HepG2 (cell line): ENCODE measurements around the gene DUS1L. TPM values are rescaled to one million over a fixed set of nuclear protein-coding genes. Genes with fewer than 3 reads are reported as not detected.

Experiments used
- CHD2 ChIP-seq: IDR thresholded peaks from 2 replicates; pipeline ENCODE4 v1.6.1; 2011; ENCODE audit warnings: low read depth, low read length, improper control_type of control experiment
- CSRNP2 ChIP-seq: sonication (generic); formaldehyde crosslinking; conservative IDR thresholded peaks from 2 replicates; pipeline ENCODE4 v1.8.0; 2022; ENCODE audit warnings: low read depth, missing genetic modification reagents
- CTCF ChIP-seq: sonication (generic); formaldehyde crosslinking; IDR thresholded peaks from 2 replicates; pipeline ENCODE4 v1.5.0; 2020; ENCODE audit warnings: mild to moderate bottlenecking, missing genetic modification reagents, moderate library complexity
- HNRNPH1 ChIP-seq: fragments of 200-400 bp; formaldehyde crosslinking; optimal IDR thresholded peaks from 2 replicates; pipeline ENCODE3; 2017; ENCODE audit warnings: mild to moderate bottlenecking, low read depth, low read length
- MAX ChIP-seq: IDR thresholded peaks from 2 replicates; pipeline ENCODE4 v1.6.1; 2012; ENCODE audit warnings: inconsistent platforms
- MXI1 ChIP-seq: IDR thresholded peaks from 3 replicates; pipeline ENCODE4 v1.6.1; 2012; ENCODE audit warnings: low read depth, low read length, inconsistent platforms, borderline replicate concordance
- MYC ChIP-seq: sonication (generic); formaldehyde crosslinking; IDR thresholded peaks from 2 replicates; pipeline ENCODE4 v1.9.0; 2021; ENCODE audit warnings: missing genetic modification reagents, borderline replicate concordance
- NFRKB ChIP-seq: fragments of 450-650 bp; IDR thresholded peaks from 2 replicates; pipeline ENCODE4 v1.6.1; 2017
- RAD51 ChIP-seq: fragments of 450-650 bp; IDR thresholded peaks from 2 replicates; pipeline ENCODE4 v1.6.1; 2016; ENCODE audit warnings: borderline replicate concordance
- RBFOX2 ChIP-seq: fragments of 200-400 bp; formaldehyde crosslinking; IDR thresholded peaks from 2 replicates; pipeline ENCODE4 v1.6.1; 2017; ENCODE audit warnings: low read depth, mild to moderate bottlenecking, low read length
- RFXAP ChIP-seq: sonication (generic); formaldehyde crosslinking; IDR thresholded peaks from 2 replicates; pipeline ENCODE4 v1.4.0; 2020; ENCODE audit warnings: missing genetic modification reagents, borderline replicate concordance
- SP140L ChIP-seq: sonication (generic); formaldehyde crosslinking; IDR thresholded peaks from 2 replicates; pipeline ENCODE4 v1.4.0; 2020; ENCODE audit warnings: missing genetic modification reagents, borderline replicate concordance
- TAF15 ChIP-seq: fragments of 200-400 bp; formaldehyde crosslinking; IDR thresholded peaks from one replicate; pipeline ENCODE4 v1.6.1; 2018; ENCODE audit warnings: mild to moderate bottlenecking, low read depth, low read length; ENCODE audit not compliant: poor library complexity, severe bottlenecking
- TBP ChIP-seq: sonication (generic); formaldehyde crosslinking; IDR thresholded peaks from 2 replicates; pipeline ENCODE4 v1.5.0; 2020; ENCODE audit warnings: missing genetic modification reagents
- ZBTB7B ChIP-seq: sonication (generic); formaldehyde crosslinking; IDR thresholded peaks from 2 replicates; pipeline ENCODE4 v1.4.0; 2020; ENCODE audit warnings: missing genetic modification reagents
- ZFX ChIP-seq: sonication (generic); formaldehyde crosslinking; IDR thresholded peaks from 2 replicates; pipeline ENCODE4 v1.4.0; 2020; ENCODE audit warnings: mild to moderate bottlenecking, low read depth, missing genetic modification reagents, moderate library complexity
- ZNF142 ChIP-seq: sonication (generic); formaldehyde crosslinking; IDR thresholded peaks from 2 replicates; pipeline ENCODE4 v1.4.0; 2020; ENCODE audit warnings: missing genetic modification reagents
- ZNF430 ChIP-seq: sonication (generic); formaldehyde crosslinking; IDR thresholded peaks from 2 replicates; pipeline ENCODE4 v1.9.0; 2021; ENCODE audit warnings: mild to moderate bottlenecking, missing genetic modification reagents
- ZNF562 ChIP-seq: sonication (generic); formaldehyde crosslinking; IDR thresholded peaks from 2 replicates; pipeline ENCODE4 v1.8.0; 2022; ENCODE audit warnings: missing genetic modification reagents, borderline replicate concordance
- ZNF850 ChIP-seq: sonication (generic); formaldehyde crosslinking; conservative IDR thresholded peaks from 2 replicates; pipeline ENCODE4 v1.9.0; 2021; ENCODE audit warnings: mild to moderate bottlenecking, missing genetic modification reagents
- ZSCAN25 ChIP-seq: sonication (generic); formaldehyde crosslinking; IDR thresholded peaks from 2 replicates; pipeline ENCODE4 v1.8.0; 2022; ENCODE audit warnings: mild to moderate bottlenecking, missing genetic modification reagents
- polyA plus RNA-seq, 8 experiments: library from polyadenylated mRNA; depleted of rRNA in 3 of 8; stranded (reverse) in 7 of 8; unstranded in 1 of 8; fragments of >200 nt; fragmentation: Illumina TruSeq in 4 of 8; extraction: Trizol in 4 of 8; gene quantifications; 2 replicates each; pipeline versions ENCODE4 v1.2.1 to v1.2.3, GENCODE V29; 2011 to 2016; ENCODE audit warnings: low read depth in 4 of 8, missing spikeins in 1 of 8, mixed read lengths in 1 of 8; ENCODE audit not compliant: insufficient read depth in 1 of 8
- total RNA-seq, 5 experiments: library from RNA; depleted of rRNA; stranded (reverse); fragments of >200 nt; fragmentation: Illumina TruSeq; extraction: Trizol; gene quantifications; 2 replicates each; pipeline ENCODE4 v1.2.3, GENCODE V29; 2016; ENCODE audit warnings: low read depth in 1 of 5

DUS1L gene
- total and polyA plus RNA-seq, 2 of the 13 experiments (the other 11 are each of a cell fraction or from before 2014, with no cell fraction given): 81.0 to 109 TPM

GRCh38 chr17:82037092-82037888 lies 28.3 kb downstream of the DUS1L start, which contains the start of gene DCXR (continued):
- TF ChIP-seq CHD2 (no peak), MYC (peak; percentile 92), RFXAP (CRISPR knock-in tag) (peak; percentile 44; the same call in 1 of the 2 replicates), MAX (peak; percentile 80), ZNF562 (no peak), TAF15 (peak; percentile 97), ZNF142 (CRISPR knock-in tag) (peak; percentile 87), ZSCAN25 (CRISPR knock-in tag) (peak; percentile 79; the same call in 1 of the 2 replicates), ZFX (peak; percentile 98), TBP (CRISPR knock-in tag) (0 out of 2 replicates have a peak, but pooled peaks have one; percentile 62), SP140L (CRISPR knock-in tag) (no peak), ZNF430 (peak; percentile 76; the same call in 1 of the 2 replicates), RAD51 (no peak), HNRNPH1 (no peak), CSRNP2 (no peak), ZNF850 (CRISPR knock-in tag) (0 out of 2 replicates have a peak, but pooled peaks have one; percentile 47), RBFOX2 (peak; percentile 99), NFRKB (no peak), MXI1 (peak; percentile 79; the same call in 2 of the 3 replicates), CTCF (CRISPR knock-in tag) (peak; percentile 92), ZBTB7B (CRISPR knock-in tag) (peak; percentile 32; the same call in 1 of the 2 replicates)
